Measurements from ENCODE around the gene ARNT2.

Gene ARNT2

GRCh38 chr15:80531796-80532195 is 127.6 kb downstream of the ARNT2 start:
- Mint-ChIP-seq H3K27ac (no peak overlapping the region), H3K9me3 (peaks cover 2% of the 10 kb centered on the region), H3K4me1 (ENCODE audit: low read depth) (no peaks in the 10 kb centered on the region), H3K36me3 (ENCODE audit: low read depth) (no peaks in the 10 kb centered on the region), H3K27me3 (peaks cover 48% of the 10 kb centered on the region), H3K4me3 (no peak overlapping the region)
- no peak for DNase-seq

GRCh38 chr15:80533790-80534333 is 129.7 kb downstream of the ARNT2 start:
- Mint-ChIP-seq H3K27ac (no peak overlapping the region), H3K27me3 (peaks cover 50% of the 10 kb centered on the region), H3K4me1 (ENCODE audit: low read depth) (no peaks in the 10 kb centered on the region), H3K9me3 (peaks cover 2% of the 10 kb centered on the region), H3K36me3 (ENCODE audit: low read depth) (no peaks in the 10 kb centered on the region), H3K4me3 (no peak overlapping the region)
- DNase-seq = no peak

- no peak overlapping the region for H3K4me3 Mint-ChIP-seq
- no peak overlapping the region for H3K27ac Mint-ChIP-seq
- DNase-seq = no peak
- no peaks in the 10 kb centered on the region for H3K36me3 Mint-ChIP-seq (ENCODE audit: low read depth)
- H3K4me1 Mint-ChIP-seq (ENCODE audit: low read depth) = no peaks in the 10 kb centered on the region
- H3K27me3 Mint-ChIP-seq = peaks cover 48% of the 10 kb centered on the region
- H3K9me3 Mint-ChIP-seq = peaks cover 2% of the 10 kb centered on the region
Observed at GRCh38 chr15:80536231-80536630, 132.0 kb downstream of the ARNT2 start.

GRCh38 chr15:80536716-80537115 is 132.5 kb downstream of the ARNT2 start:
- Mint-ChIP-seq H3K9me3 (peaks cover 2% of the 10 kb centered on the region), H3K27me3 (peaks cover 48% of the 10 kb centered on the region)

GRCh38 chr15:80545078-80545477 is 140.9 kb downstream of the ARNT2 start:
- H3K36me3 Mint-ChIP-seq (ENCODE audit: low read depth) = no peaks in the 10 kb centered on the region
- no peak for DNase-seq
- peaks cover 46% of the 10 kb centered on the region for H3K27me3 Mint-ChIP-seq
- no peaks in the 10 kb centered on the region for H3K9me3 Mint-ChIP-seq
- H3K4me3 Mint-ChIP-seq = no peak overlapping the region
- no peaks in the 10 kb centered on the region for H3K4me1 Mint-ChIP-seq (ENCODE audit: low read depth)
- no peak overlapping the region for H3K27ac Mint-ChIP-seq

More at GRCh38 chr15:80536716-80537115, 132.5 kb downstream of the ARNT2 start:
- H3K4me3 Mint-ChIP-seq = no peak overlapping the region
- no peaks in the 10 kb centered on the region for H3K36me3 Mint-ChIP-seq (ENCODE audit: low read depth)
- DNase-seq = no peak
- H3K27ac Mint-ChIP-seq = no peak overlapping the region
- no peaks in the 10 kb centered on the region for H3K4me1 Mint-ChIP-seq (ENCODE audit: low read depth)

- Mint-ChIP-seq H3K27me3 (peaks cover 43% of the 10 kb centered on the region), H3K27ac (no peak overlapping the region), H3K36me3 (ENCODE audit: low read depth) (no peaks in the 10 kb centered on the region), H3K9me3 (no peaks in the 10 kb centered on the region), H3K4me3 (no peak overlapping the region), H3K4me1 (ENCODE audit: low read depth) (no peaks in the 10 kb centered on the region)
- no peak for DNase-seq
Observed at GRCh38 chr15:80547264-80547663, 143.1 kb downstream of the ARNT2 start.

GRCh38 chr15:80549191-80549590 is 145.0 kb downstream of the ARNT2 start:
- Mint-ChIP-seq H3K4me3 (no peak overlapping the region), H3K4me1 (ENCODE audit: low read depth) (no peaks in the 10 kb centered on the region), H3K27ac (no peak overlapping the region), H3K9me3 (no peaks in the 10 kb centered on the region), H3K27me3 (peaks cover 48% of the 10 kb centered on the region), H3K36me3 (ENCODE audit: low read depth) (no peaks in the 10 kb centered on the region)
- no peak for DNase-seq

GRCh38 chr15:80549654-80550053 is 145.5 kb downstream of the ARNT2 start:
- H3K9me3 Mint-ChIP-seq = no peaks in the 10 kb centered on the region
- peaks cover 44% of the 10 kb centered on the region for H3K27me3 Mint-ChIP-seq
- no peak for DNase-seq
- no peaks in the 10 kb centered on the region for H3K4me1 Mint-ChIP-seq (ENCODE audit: low read depth)
- H3K36me3 Mint-ChIP-seq (ENCODE audit: low read depth) = no peaks in the 10 kb centered on the region
- no peak overlapping the region for H3K27ac Mint-ChIP-seq
- no peak overlapping the region for H3K4me3 Mint-ChIP-seq

GRCh38 chr15:80550219-80550907 is 146.2 kb downstream of the ARNT2 start:
- no peaks in the 10 kb centered on the region for H3K9me3 Mint-ChIP-seq
- no peak for DNase-seq
- no peaks in the 10 kb centered on the region for H3K36me3 Mint-ChIP-seq (ENCODE audit: low read depth)
- no peak overlapping the region for H3K4me3 Mint-ChIP-seq
- H3K27ac Mint-ChIP-seq = no peak overlapping the region
- peaks cover 43% of the 10 kb centered on the region for H3K27me3 Mint-ChIP-seq
- H3K4me1 Mint-ChIP-seq (ENCODE audit: low read depth) = no peaks in the 10 kb centered on the region

GRCh38 chr15:80550908-80551260 is 146.7 kb downstream of the ARNT2 start:
- no peak for DNase-seq
- Mint-ChIP-seq H3K9me3 (no peaks in the 10 kb centered on the region), H3K4me1 (ENCODE audit: low read depth) (no peaks in the 10 kb centered on the region), H3K36me3 (ENCODE audit: low read depth) (no peaks in the 10 kb centered on the region), H3K27ac (no peak overlapping the region), H3K4me3 (no peak overlapping the region), H3K27me3 (peaks cover 39% of the 10 kb centered on the region)

- Mint-ChIP-seq H3K4me3 (no peak overlapping the region), H3K9me3 (no peaks in the 10 kb centered on the region), H3K27ac (no peak overlapping the region), H3K27me3 (peaks cover 35% of the 10 kb centered on the region), H3K36me3 (ENCODE audit: low read depth) (no peaks in the 10 kb centered on the region), H3K4me1 (ENCODE audit: low read depth) (no peaks in the 10 kb centered on the region)
- DNase-seq = no peak
Observed at GRCh38 chr15:80551348-80551747, 147.2 kb downstream of the ARNT2 start.

GRCh38 chr15:80554560-80554959 is 150.4 kb downstream of the ARNT2 start:
- no peaks in the 10 kb centered on the region for H3K4me1 Mint-ChIP-seq (ENCODE audit: low read depth)
- DNase-seq = no peak
- H3K27me3 Mint-ChIP-seq = peaks cover 23% of the 10 kb centered on the region
- H3K27ac Mint-ChIP-seq = no peak overlapping the region
- no peaks in the 10 kb centered on the region for H3K9me3 Mint-ChIP-seq
- no peaks in the 10 kb centered on the region for H3K36me3 Mint-ChIP-seq (ENCODE audit: low read depth)
- H3K4me3 Mint-ChIP-seq = no peak overlapping the region

- no peaks in the 10 kb centered on the region for H3K9me3 Mint-ChIP-seq
- H3K4me3 Mint-ChIP-seq = no peak overlapping the region
- no peak overlapping the region for H3K27ac Mint-ChIP-seq
- peaks cover 32% of the 10 kb centered on the region for H3K27me3 Mint-ChIP-seq
- no peaks in the 10 kb centered on the region for H3K36me3 Mint-ChIP-seq (ENCODE audit: low read depth)
- no peaks in the 10 kb centered on the region for H3K4me1 Mint-ChIP-seq (ENCODE audit: low read depth)
- DNase-seq = no peak
Observed at GRCh38 chr15:80556694-80557367, 152.6 kb downstream of the ARNT2 start.

GRCh38 chr15:80557441-80558234 is 153.5 kb downstream of the ARNT2 start:
- H3K4me1 Mint-ChIP-seq (ENCODE audit: low read depth) = no peaks in the 10 kb centered on the region
- DNase-seq = no peak
- no peaks in the 10 kb centered on the region for H3K36me3 Mint-ChIP-seq (ENCODE audit: low read depth)
- no peak overlapping the region for H3K27ac Mint-ChIP-seq
- peaks cover 24% of the 10 kb centered on the region for H3K27me3 Mint-ChIP-seq
- no peak overlapping the region for H3K4me3 Mint-ChIP-seq
- no peaks in the 10 kb centered on the region for H3K9me3 Mint-ChIP-seq

Data from activated T-cell treated with anti-CD3 and anti-CD28 coated beads, Interleukin-2, amount 50 U/mL, for 24 hours (primary cell).